8988T (cell line): ENCODE results near the gene ARHGEF17.
A peak's percentile ranks its signal among the peaks of the same experiment; 100 is the strongest.

Source experiments
- DNase-seq: peaks from one replicate; pipeline ENCODE4 v3.0.0; 2011

The ARHGEF17 gene

GRCh38 chr11:73334384-73335203, 26.5 kb downstream of the ARHGEF17 start:
- DNase-seq: no peak

DNA sequence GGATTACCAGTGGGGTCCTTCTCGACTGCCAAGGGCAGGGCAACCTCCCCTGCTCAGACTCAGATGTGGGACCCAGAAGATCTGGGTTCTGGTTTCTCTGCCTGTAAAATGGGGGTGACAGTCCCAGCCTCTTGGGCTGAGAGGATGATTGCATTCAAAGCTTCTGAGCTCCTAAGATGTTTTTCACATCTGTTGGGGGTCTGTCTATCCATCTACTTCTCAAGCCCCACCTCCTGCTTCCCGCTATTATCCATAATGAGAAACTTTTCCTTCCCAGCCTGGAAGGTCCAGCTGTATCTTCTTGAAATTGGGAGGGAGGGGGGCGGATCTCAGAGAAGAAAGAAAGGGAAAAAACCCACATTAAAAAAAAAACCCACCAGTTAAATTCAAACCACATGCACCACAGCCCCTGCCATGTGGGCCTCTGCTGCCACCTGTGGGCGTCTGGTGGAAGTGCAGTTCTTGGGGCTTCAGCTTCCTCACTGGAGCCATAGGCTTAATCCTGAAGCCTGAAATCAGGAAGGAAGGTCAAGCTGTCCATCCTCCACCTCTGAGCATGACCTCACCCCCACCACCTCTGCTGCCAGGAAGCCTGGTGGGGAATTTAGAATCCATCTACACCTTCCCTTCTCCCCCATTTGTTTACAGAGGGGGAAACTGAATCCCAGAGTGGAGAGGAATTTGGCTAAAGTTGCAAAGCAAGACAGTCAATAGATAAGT, 27.3 kb downstream of the ARHGEF17 start:
- peak; percentile 93 for DNase-seq

DNA sequence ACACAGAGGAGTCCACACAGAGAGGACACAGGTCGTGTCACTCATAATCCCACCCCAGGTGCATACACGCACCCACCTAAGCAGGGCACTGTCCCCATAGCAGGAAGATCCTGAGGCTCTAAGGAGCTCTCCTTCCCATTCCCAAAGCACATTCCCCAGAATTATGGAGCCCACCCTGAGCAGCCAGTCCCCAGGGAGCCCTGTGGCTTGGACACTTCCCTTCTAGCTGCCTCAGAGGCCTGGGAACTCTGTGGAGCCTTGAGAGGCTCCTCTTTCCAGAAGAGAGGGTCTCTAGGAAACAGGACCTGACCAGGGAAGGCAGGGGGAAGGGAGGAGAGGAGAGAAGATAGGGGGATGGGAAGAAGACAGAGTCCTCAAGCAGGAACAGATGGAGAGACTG, 29.8 kb downstream of the ARHGEF17 start:
- DNase-seq: no peak

DNA sequence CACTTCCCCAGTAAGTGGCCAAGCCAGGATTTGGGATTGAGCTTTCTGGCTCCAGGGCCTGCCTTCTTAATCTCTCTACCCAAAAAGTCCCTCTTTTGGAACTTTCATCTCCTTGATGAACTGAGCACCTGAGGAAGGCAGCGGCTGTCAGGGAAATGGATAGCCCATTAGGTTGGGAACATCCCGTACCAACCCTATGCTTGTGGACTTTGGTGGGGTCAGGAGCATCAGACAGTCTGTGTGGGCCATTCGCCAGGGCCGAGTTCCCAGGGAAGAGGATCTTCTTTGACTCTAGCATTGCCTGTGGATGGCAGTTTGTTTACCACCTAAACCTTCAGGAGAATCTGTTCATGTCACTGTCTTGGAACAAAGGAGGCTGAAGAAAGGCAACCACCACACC, 30.2 kb downstream of the ARHGEF17 start:
- no peak for DNase-seq

DNA sequence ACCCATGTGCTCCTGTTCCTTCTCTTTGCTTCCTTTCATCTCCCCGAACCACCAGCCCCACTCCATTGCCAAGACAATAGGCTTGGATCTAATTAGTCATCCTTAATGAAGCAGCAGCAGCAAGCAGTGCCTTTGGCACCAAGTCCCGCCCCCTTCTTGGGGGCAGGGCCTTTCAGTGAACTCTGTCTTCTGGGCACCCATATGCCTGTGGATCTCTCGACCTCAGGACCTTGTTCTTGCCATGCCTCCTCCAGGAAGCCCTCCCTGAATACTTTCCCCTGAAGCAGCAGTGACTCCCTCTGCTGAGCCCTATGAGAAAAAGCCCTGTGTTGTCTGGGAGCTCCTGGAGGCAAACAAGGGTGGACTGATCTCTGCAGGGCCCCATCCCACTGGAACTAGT, 32.1 kb downstream of the ARHGEF17 start:
- DNase-seq: no peak

- no peak for DNase-seq
Observed at GRCh38 chr11:73342633-73343032, 34.6 kb downstream of the ARHGEF17 start.

DNA sequence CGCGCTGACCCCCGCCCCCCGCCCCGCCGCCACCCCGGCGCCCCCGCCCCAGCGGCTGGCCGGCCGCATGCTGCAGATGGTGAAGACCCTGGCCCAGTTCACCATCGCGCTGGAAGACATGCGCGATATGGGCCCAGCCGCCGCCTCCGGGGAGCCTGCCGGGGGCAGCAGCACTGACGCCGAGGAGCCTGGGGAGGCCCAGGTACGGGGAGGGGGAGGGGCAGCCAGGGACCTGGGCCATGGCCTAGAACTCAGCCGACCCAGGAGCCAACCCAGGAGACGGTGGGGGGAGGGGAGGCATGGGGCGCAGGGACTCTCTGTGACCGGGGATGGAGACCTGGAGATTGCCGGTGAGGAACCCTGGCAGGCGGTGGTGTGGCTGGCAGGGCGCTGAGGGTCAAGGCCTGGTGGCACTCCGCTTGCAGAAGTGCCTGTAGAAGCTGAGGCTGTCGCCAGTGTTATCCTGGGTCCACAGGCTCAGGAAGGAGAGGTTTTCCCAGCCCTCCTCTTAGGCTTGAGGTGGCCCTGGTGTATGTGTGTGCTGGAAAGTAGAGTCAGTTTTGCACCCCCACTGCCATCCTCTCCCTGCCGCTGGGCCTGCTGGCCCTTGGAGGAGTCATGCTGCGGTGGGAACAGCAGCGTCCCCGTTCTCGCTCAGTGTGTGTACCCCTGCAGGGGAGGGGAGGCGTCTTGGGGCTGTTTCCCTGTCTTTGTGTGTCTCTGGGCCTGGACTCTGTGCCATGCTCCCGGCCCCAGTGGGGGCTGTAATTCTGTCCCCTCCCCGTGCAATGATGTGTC, 35.2 kb downstream of the ARHGEF17 start:
- no peak for DNase-seq

DNA sequence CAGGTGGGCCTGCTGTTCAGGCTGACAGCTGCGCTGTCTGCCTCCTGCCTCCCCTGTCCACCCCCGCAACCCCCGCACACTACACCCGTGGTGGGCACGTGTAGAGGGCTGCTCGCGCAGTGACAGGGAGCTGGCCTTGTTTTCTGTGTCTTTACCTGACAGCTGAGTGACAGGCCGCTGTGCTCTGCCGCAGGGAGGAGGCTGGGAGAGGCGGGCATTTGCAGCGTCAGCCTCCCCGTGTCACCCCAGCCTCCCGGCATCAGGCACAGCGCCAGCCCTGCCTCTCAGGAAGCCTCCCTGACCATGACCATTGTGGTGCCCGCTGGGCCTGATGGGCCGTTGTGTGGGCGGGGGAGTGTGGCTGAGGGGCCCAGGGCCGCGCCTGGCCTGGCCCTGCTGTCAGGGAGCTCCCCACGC, 36.1 kb downstream of the ARHGEF17 start:
- DNase-seq: no peak

GRCh38 chr11:73345481-73346160, 37.5 kb downstream of the ARHGEF17 start:
- DNase-seq: no peak

DNA sequence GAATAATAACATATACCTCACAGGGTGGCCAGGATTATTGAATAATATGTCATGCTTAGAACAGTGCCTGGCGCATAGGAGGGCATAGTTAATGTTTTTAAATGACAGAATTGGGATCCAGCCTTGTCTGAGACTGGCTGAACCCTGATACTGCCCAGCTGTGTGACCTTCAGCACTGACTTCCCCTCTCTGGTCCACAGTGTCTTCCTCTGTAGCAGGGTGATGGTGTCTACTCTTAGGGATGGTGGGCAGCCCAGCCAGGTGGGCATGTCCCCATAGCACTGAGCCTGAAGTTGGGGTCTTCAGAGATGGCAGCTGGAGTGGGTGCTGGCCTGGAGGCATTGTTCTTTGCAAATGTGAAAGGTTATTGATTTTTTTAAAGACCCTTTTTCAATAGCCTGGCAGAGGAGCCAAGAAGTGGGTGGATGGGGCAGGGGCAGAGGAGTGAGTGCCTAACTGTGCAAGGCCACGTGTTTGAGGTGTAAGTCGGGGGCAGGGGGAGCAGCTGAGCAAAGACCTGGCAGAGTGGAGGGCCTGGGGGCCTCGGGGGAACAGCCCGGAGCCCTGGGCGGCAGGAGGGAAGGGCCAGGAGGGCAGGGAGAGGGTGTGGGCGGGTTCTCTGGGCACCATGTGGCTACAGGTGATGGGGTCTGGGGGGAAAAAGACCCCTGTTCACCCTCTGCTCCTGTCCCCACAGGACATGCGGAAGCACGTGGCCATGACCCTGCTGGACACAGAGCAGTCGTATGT, 38.3 kb downstream of the ARHGEF17 start:
- no peak for DNase-seq

DNA sequence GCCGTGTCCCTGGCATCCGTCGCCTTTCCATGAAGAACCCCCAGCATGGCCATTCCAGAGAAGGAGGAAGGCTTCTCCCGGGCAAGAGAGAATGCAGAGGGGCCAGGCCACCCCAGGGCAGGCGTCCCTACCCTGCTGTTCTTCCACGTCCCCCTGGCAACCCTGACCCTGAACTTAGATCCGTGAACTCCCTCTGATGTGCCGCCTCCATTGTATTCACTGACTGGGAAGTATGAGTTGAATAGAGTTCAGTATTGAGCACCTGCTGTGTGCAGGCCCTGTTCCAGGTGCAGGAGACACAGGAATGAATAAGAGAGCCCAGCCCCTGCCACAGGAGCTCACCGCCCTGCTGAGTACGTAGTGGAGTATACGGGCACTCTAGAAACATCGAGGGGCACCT, 39.0 kb downstream of the ARHGEF17 start:
- DNase-seq: no peak

- DNase-seq: no peak
Observed at GRCh38 chr11:73348838-73349237, 40.8 kb downstream of the ARHGEF17 start.

GRCh38 chr11:73349633-73350032, 41.6 kb downstream of the ARHGEF17 start:
- DNase-seq: no peak

DNA sequence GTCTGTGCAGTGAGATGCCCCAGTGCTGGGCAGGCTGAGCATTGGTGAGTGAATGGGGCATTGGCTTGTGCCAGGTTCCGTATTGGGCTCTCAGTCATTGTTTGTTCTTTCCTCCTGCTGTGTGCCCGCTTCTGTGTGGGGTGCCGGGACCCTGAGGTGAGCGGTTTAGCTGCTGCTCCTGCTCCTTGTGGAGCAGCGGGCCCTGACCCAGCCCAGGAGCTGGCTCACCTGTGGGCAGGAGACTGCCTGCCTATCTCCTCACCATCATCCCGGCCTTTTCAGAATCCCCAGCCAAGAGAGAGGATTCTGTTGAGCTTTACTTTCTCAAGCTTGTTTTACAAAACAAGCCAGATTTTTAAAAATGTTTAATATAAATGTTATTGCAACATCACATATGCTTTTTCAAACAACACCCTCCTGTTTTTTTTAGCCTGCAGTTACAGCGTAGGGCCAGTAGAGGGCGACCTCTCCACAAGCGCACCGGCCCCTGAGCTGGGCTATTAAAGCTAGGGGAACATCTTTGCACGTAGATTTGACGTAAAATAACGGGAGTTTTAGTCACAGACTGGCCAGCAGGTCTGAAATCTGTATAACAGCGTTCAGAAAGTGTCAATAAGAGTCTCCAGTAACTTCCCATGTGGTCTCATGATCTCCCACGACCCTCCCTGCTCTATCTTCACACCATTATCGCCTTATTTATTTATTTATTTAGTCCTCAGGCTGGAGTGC, 43.0 kb downstream of the ARHGEF17 start:
- peak; percentile 94 for DNase-seq

DNA sequence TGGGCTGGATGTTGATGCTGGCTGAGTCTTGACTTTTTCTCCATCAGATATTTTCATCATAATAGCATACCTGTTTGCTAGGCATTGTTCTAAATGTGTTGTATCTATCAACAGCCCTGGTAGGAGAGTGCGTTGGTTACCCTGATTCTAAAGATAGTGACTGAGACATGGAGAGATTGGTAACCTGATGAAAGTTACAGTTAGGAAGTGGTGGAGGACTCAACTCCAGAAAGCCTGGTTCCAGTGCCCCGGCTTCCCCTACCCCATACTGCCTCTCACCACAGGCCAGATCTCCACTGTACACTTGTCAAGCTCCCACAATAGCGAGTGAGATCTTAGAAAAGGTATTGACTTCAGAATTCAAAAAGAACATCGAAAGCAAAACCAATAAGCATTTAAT, 45.3 kb downstream of the ARHGEF17 start:
- DNase-seq: no peak

DNA sequence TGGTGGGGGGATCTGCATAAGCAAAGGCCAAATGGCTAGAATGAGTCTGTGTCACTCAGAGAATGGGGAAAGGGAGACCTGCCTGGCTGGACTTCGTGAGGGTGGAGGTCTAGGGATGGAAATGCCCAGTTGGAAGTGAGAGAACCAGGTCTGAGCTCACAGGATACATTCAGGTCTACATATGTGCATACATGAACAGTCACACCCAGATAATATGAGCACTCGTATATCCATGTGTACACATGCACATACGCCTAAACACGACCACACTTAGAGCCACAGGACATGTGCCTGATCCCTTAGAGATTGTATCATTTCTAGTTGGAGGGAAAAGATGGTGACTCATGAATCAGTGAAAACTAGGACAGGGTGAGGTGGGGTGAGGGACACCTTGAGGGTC, 47.0 kb downstream of the ARHGEF17 start:
- DNase-seq: no peak

- no peak for DNase-seq
Observed at GRCh38 chr11:73356979-73357860, 49.1 kb downstream of the ARHGEF17 start.

- DNase-seq: no peak
Observed at GRCh38 chr11:73358071-73358470, 50.0 kb downstream of the ARHGEF17 start.

- no peak for DNase-seq
Observed at GRCh38 chr11:73359341-73359740, 51.3 kb downstream of the ARHGEF17 start.
